ENCODE results near the gene COL18A1. TPM values are rescaled to one million over a fixed set of nuclear protein-coding genes. Genes with fewer than 3 reads are reported as not detected.

Gene COL18A1
- total RNA-seq, 4 donors from 2014 or later, result 97.7 to 173 (median 110) TPM

GRCh38 chr21:45379171-45379900 is 25.6 kb upstream of the COL18A1 start:
- intact Hi-C loops (cut with DNase I), result no loop called here
- no peak overlapping the region for H3K4me3 ChIP-seq
- no peaks in the 10 kb centered on the region for H3K9me3 ChIP-seq
- no peak overlapping the region for H3K27ac ChIP-seq (replicated peaks in 1 of 4)
- 86% methylated on average over 20 of the region's 21 CpGs for WGBS
- H3K27me3 ChIP-seq, result no peaks in the 10 kb centered on the region
- H3K36me3 ChIP-seq, result no peaks in the 10 kb centered on the region
- no peak for DNase-seq (ENCODE audit: extremely low spot score)
- peaks cover 0 to 3% (median 0%) of the 10 kb centered on the region in 4 donors for H3K4me1 ChIP-seq
- TF ChIP-seq CTCF (IDR thresholded peaks at IDR 0.05), result no peak
- TF ChIP-seq EP300 (IDR thresholded peaks at IDR 0.05), result no peak
- no peak for TF ChIP-seq POLR2AphosphoS5 (IDR thresholded peaks at IDR 0.05)
- no peak for TF ChIP-seq POLR2A (IDR thresholded peaks at IDR 0.05; ENCODE audit: low read depth)

GRCh38 chr21:45379901-45380330 is 25.0 kb upstream of the COL18A1 start:
- no peak for TF ChIP-seq POLR2AphosphoS5 (IDR thresholded peaks at IDR 0.05)
- intact Hi-C loops (cut with DNase I), result no loop called here
- Histone ChIP-seq H3K4me3 (no peak overlapping the region), H3K36me3 (no peaks in the 10 kb centered on the region), H3K9me3 (no peaks in the 10 kb centered on the region), H3K27me3 (no peaks in the 10 kb centered on the region), H3K4me1 (peaks cover 0 to 2% (median 0%) of the 10 kb centered on the region in 4 donors), H3K27ac (replicated peaks in 1 of 4) (no peak overlapping the region)
- DNase-seq (ENCODE audit: extremely low spot score), result no peak
- WGBS, result 84% methylated on average over 29 of the region's 35 CpGs

GRCh38 chr21:45380566-45380965 is 24.4 kb upstream of the COL18A1 start:
- no peaks in the 10 kb centered on the region for H3K9me3 ChIP-seq
- H3K27me3 ChIP-seq, result no peaks in the 10 kb centered on the region
- H3K36me3 ChIP-seq, result no peaks in the 10 kb centered on the region
- no peak for DNase-seq (ENCODE audit: extremely low spot score)
- H3K4me1 ChIP-seq, result no peaks in the 10 kb centered on the region
- no peak overlapping the region for H3K4me3 ChIP-seq
- no peak overlapping the region for H3K27ac ChIP-seq (replicated peaks in 1 of 4)
- intact Hi-C loops (cut with DNase I), result no loop called here
- TF ChIP-seq POLR2A (IDR thresholded peaks at IDR 0.05; ENCODE audit: low read depth) (no peak), CTCF (IDR thresholded peaks at IDR 0.05) (no peak), EP300 (IDR thresholded peaks at IDR 0.05) (no peak), POLR2AphosphoS5 (IDR thresholded peaks at IDR 0.05) (no peak)
- WGBS, result 95% methylated on average over 30 of the region's 30 CpGs

- intact Hi-C loops (cut with DNase I), result no loop called here
- Histone ChIP-seq H3K27ac (replicated peaks in 1 of 4) (no peak overlapping the region), H3K4me1 (peaks cover 1 to 3% (median 2%) of the 10 kb centered on the region in 4 donors), H3K9me3 (no peaks in the 10 kb centered on the region), H3K36me3 (no peaks in the 10 kb centered on the region), H3K4me3 (no peak overlapping the region), H3K27me3 (no peaks in the 10 kb centered on the region)
- 95% methylated on average over 19 of the region's 24 CpGs for WGBS
- TF ChIP-seq POLR2AphosphoS5 (IDR thresholded peaks at IDR 0.05) (no peak), CTCF (IDR thresholded peaks at IDR 0.05) (no peak), EP300 (IDR thresholded peaks at IDR 0.05) (no peak), POLR2A (IDR thresholded peaks at IDR 0.05; ENCODE audit: low read depth) (no peak)
- DNase-seq (ENCODE audit: extremely low spot score), result no peak
Observed at GRCh38 chr21:45381036-45381787, 23.8 kb upstream of the COL18A1 start.
